Adipose tissue (tissue), 3 donors: ENCODE results near the gene TMEM141. TPM values are rescaled to one million over a fixed set of nuclear protein-coding genes. Genes with fewer than 3 reads are reported as not detected.
"Not testable (repeated sequence)": the region's sequence is repeated elsewhere in the genome, so short reads cannot be mapped to it uniquely, and the experiment has no call there.

Experiments used
- H3K27ac ChIP-seq: one replicate; pipeline ENCODE4 v1.5.1; 2013; ENCODE audit warnings: low read depth, low read length
- WGBS, 3 donors: extraction: QIAGEN DNeasy Blood & Tissue Kit; methylation state at CpG; one replicate each; pipeline ENCODE4 v1.1.7; 2013; 5-methylcytosine and 5-hydroxymethylcytosine counted together
- polyA plus RNA-seq, 3 donors: library from polyadenylated mRNA; stranded (reverse); fragments of 200-250 nt; gene quantifications; one replicate each; pipeline ENCODE4 v1.2.3, GENCODE V29; 2013
- donor health status: healthy with polysubstance abuse.
- donor health status: Bipolar disorder and iron deficiency.
- donor health status: healthy.

Gene TMEM141
- polyA plus RNA-seq, 3 donors, result 74.4 to 89.2 (median 81.8) TPM

- not testable (repeated sequence) for H3K27ac ChIP-seq
- 77 to 85% (median 80%) methylated on average over 14 of the region's 14 CpGs for WGBS, 3 donors
Measured at GRCh38 chr9:136765745-136766409, 25.3 kb upstream of the TMEM141 start.

- H3K27ac ChIP-seq, result not testable (repeated sequence)
- 43 to 46% (median 44%) methylated on average over 15 to 18 of the region's 18 CpGs for WGBS, 3 donors
Measured at GRCh38 chr9:136766410-136767120, 24.6 kb upstream of the TMEM141 start.

DNA sequence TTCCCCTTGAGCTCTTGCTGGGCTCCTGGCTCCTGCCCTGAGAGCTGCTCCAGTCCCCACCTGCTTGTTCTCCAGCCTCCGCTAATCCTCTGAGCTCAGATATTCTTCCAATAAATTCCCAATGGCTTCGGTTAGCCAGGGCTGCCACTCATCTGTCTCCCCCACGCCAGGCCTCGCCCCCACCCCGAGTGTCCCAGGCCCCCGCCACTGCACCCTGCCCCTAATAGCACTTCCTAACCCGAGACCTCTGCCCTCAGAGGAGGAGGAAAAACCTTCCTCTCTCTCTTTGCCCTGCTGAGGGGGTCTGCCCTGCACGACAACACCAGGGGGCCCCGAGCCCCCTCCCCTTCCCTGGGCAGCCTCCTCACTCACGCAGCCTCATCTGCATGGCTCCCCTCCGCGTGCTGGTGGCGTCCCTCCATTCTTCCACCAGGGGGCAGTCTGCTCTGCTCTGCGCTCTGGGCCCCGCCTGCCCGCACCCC is 21.4 kb upstream of the TMEM141 start:
- no peak overlapping the region for H3K27ac ChIP-seq
- WGBS, 3 donors, result 6 to 11% (median 7%) methylated on average over 15 to 16 of the region's 16 CpGs

- WGBS, 3 donors, result 71 to 79% (median 78%) methylated on average over 3 of the region's 3 CpGs
- H3K27ac ChIP-seq, result no peak overlapping the region
Measured at GRCh38 chr9:136771907-136772415, 19.2 kb upstream of the TMEM141 start.

DNA sequence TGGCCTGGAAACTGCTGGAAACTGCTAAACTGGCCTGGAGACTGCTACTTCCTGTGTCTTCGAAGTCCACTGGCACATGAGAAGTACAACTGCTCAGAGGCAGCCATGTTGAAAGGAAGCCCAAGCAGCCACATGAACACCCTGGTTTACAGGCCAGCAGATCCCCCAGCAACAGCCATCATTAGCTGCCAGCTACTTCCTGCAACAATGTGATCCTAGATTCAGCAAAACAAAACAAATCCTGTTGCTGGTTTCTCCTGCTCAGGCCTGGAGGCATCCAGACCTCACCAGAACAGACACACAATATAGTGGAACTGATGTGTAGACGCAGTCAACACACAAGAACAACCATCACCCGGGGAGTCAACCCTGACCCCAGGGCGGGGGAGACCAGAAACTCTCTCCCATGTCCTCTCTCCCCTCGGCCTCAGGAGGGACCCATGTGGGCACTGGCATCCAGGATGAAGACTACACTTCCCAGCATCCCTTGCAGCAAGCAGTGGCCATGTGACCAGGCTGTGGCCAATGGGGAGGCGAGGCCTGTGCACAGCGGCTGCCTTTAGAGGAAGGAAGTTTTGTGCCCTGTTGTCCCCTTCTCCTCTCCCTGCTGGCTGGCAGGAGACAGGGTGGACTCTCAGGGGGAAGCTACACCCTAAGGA is 17.6 kb upstream of the TMEM141 start:
- WGBS, 3 donors, result 72 to 81% (median 77%) methylated on average over 7 of the region's 7 CpGs
- H3K27ac ChIP-seq, result no peak overlapping the region

DNA sequence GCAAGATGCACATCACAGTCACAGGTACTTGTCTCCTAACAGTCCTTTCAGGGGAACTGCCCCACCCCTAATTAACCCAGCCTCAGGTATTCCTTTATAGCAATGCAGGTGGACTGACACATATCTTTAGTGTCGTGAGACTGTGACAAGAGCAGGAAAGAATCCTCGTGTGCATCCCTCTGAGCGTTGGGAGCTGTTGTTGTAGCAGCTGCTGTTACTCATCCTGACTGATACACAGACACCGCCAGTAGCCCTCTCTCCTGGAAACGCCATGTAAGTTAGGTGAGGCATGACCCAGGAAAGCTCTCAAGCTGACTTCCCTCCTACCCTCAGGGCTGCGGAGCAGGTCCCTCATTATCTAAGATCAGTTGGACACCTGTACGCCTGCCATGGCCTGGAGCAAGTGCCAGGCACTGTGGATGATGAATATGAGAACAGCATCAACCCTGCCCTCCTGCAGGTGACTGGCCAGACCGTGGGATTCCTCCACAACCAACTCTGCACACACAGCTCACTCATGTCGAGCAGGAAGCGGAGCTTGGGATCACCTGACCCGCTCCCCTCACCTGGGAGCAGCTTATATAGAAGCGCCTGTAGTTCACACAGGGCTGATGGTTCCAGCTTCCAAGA is 16.6 kb upstream of the TMEM141 start:
- 89 to 95% (median 90%) methylated on average over 12 of the region's 12 CpGs for WGBS, 3 donors
- H3K27ac ChIP-seq, result no peak overlapping the region

DNA sequence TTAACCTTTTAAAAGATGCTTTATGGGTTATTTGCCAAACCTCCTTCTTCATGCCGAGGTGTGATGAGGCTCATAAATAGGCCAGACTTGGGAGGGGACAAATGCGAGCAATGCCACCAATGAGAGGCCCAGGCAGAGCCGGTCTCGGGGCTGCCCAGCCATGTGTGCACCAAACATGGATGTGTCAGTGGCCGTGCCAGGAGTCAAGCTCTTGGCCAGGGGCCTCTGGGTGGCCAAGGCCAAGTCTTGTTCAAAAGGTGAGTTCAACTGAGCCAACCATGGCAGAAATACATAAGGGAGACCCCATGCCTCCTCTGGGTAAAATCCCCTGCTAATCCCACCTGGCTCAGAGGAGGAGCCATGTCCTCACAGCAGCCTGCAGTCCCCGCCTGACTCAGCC is 16.0 kb upstream of the TMEM141 start:
- no peak overlapping the region for H3K27ac ChIP-seq
- WGBS, 3 donors, result 81 to 90% (median 82%) methylated on average over 6 of the region's 6 CpGs

- no peak overlapping the region for H3K27ac ChIP-seq
- WGBS, 3 donors, result 42 to 77% (median 46%) methylated on average over 7 of the region's 7 CpGs
Measured at GRCh38 chr9:136776947-136777346, 14.2 kb upstream of the TMEM141 start.

DNA sequence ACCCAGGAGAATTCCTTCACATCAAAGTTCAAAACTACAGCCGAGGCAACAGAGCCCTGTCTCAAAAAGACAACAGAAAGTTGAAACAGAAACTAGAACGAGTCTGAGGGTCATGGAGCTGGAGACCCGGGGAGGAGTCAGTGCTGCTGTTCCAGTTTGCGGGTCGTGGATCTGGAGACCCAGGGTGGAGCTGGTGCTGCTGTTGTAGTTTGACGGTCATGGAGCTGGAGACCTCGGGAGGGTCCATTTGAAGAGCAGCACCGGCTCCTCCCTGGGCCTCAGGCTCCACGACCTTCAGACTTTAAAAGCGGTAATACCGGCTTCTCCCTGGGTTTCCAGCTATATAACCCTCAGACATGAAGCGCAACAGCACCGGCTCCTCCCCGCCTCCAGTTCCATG is 13.8 kb upstream of the TMEM141 start:
- no peak overlapping the region for H3K27ac ChIP-seq
- WGBS, 3 donors, result 40 to 78% (median 77%) methylated on average over 14 of the region's 14 CpGs

DNA sequence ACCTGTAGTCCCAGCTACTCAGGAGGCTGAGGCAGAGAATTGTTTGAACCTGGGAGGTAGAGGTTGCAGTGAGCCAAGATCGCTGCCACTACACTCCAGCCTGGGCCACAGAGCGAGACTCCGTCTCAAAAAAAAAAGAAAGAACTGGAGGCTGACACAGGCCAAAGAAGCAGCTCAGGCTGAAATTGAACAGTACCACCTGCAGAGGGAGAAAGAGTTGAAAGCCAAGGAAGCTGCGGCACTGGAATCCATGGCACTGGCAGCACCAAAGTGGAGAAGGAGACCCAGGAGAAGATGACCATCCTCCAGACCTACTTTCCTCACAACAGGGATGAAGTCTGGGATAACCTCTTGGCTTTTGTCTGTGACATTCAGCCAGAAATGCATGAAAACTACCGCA is 11.3 kb upstream of the TMEM141 start:
- no peak overlapping the region for H3K27ac ChIP-seq
- 67 to 79% (median 73%) methylated on average over 5 of the region's 5 CpGs for WGBS, 3 donors

DNA sequence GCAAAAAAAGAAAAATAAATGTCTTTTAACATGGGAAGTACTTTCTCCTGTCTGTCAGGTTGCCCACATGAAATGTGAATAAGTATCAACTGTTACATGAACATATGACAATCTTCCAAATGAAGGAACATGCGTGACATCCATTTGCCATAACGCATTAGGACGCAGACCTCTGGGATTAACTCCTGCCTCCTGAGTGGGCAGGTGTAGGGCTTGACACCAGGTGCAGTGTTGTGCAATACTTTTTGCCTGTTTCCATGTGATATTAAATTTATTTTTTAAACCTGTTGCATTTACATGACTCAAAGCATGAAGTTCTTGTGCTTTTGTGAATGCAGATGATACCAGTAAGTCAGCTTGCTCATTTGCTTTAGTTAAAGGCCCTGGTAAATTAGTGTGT is 8.7 kb upstream of the TMEM141 start:
- WGBS, 3 donors, result 95 to 98% (median 98%) methylated on average over 3 of the region's 3 CpGs
- no peak overlapping the region for H3K27ac ChIP-seq

DNA sequence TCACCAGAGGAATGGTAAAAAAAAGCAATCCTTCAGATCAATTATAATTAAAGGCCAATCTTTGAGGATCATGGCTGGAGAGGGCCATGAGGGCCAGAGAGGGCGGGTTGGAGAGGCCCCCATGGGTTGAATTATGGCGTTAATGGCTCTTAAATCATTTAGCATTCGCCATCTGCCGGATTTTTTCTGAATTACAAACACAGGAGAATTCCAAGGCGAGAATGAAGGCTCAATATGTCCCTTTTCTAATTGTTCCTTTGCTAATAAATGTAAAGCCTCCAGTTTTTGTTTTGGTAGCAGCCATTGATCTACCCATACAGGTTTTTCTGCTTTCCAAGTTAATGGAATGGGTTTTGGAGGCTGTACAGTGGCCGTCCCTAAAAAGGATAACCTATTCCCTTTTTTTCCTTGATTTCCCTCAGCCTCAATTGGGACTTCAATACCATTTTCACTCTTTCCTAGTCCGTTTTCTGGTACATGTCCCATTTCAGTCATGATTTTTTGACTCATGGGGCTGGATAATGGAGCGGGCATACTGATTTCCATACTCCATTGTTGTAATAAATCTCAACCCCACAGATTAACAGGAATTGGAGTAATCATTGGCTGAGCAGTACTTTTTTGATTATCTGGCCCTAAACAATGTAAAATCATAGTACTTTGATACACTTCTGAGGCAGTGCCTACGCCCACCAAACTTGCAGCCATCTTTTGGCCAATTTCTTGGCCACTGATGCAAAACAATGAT is 6.7 kb upstream of the TMEM141 start:
- 34 to 45% (median 40%) methylated on average over 9 of the region's 9 CpGs for WGBS, 3 donors
- no peak overlapping the region for H3K27ac ChIP-seq

GRCh38 chr9:136784997-136785361 is 6.2 kb upstream of the TMEM141 start:
- WGBS, 3 donors, result 55 to 91% (median 87%) methylated on average over 6 of the region's 6 CpGs
- no peak overlapping the region for H3K27ac ChIP-seq

DNA sequence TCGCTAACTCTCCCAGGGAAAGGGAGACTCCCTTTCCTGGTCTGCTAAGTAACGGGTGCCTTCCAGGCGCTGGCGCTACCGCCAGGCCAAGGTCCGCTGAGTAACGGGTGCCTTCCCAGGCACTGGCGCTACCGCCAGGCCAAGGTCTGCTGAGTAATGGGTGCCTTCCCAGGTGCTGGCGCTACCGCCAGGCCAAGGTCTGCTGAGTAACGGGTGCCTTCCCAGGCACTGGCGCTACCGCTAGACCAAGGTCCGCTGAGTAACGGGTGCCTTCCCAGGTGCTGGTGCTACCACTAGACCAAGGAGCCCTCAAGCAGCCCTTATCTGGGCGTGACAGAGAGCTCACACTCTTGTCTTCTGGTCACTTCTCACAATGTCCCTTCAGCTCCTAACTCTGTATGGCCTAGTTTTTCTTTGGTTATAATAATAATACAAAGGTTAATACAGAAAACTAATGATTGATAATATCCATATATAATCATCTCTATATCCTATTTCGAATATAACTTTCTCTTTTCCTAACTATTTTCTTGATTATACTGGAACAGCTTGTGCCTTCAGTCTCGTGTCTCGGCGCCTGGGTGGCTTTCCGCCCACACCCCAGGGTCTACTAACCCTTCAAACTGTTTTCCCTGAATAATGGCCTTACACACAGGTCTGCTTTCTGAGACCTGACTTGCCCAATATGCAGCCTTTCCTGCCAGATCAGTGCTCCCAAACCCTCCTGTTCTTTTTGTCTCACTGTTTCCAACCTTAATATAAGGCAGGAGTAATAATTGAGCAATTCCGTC is 5.4 kb upstream of the TMEM141 start:
- WGBS, 3 donors, result 59 to 91% (median 86%) methylated on average over 22 to 23 of the region's 23 CpGs
- not testable (repeated sequence) for H3K27ac ChIP-seq

GRCh38 chr9:136786451-136786850 is 4.7 kb upstream of the TMEM141 start:
- WGBS, 3 donors, result 59 to 80% (median 71%) methylated on average over 10 of the region's 10 CpGs

GRCh38 chr9:136786983-136787382 is 4.2 kb upstream of the TMEM141 start:
- 47 to 56% (median 52%) methylated on average over 4 of the region's 4 CpGs for WGBS, 3 donors
- H3K27ac ChIP-seq, result not testable (repeated sequence)

More at GRCh38 chr9:136786451-136786850, 4.7 kb upstream of the TMEM141 start:
- H3K27ac ChIP-seq, result no peak overlapping the region

DNA sequence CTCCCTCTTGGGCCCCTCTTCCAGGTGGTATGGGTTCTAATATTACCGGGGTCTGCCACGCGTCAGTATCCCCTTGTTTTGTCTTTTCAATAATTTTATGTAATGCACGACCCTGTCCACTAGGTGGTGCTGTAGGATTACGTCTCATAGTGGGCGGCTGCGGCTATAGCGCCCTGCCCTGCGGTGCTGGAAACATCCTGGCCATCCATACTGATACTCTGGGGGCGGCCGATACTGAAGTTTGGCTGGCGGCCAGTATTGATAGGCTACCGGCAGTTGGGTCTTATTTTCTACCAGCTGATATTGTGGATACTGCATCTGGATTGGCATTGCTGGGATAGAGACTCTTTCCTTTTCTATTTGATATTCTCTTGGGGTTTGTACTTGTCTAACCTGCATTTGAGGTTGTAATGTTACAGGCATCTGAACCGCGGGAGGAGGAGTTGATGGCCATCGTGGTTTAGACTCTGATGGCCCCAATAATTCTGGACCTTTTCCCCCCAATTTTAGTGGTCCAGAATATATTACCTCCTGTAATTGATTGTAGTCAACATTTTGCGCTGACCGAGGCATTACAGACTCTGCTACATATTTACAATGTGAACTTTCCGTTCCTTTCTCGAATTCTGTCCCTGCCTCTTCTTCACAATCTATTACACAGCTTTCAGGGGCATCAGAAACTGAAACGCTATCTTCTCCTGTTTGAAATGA is 3.3 kb upstream of the TMEM141 start:
- whole genome bisulfite sequencing, 3 donors, result 19 to 20% (median 20%) methylated on average over 21 of the region's 21 CpGs
- H3K27ac ChIP-seq, result no peak overlapping the region
